Neuronal stem cell (in vitro differentiated cells): Measurements from ENCODE around the gene PEG3.
A peak's percentile ranks its signal among the peaks of the same experiment; 100 is the strongest.

ENCODE experiments used
- DNase-seq: peaks from one replicate; pipeline ENCODE4 v3.0.0-alpha.2; 2013; ENCODE audit warnings: low spot score
- H2AFZ ChIP-seq: one replicate; pipeline ENCODE4 v1.6.1; 2013; ENCODE audit warnings: mild to moderate bottlenecking, low read length, inconsistent platforms
- H2AK5ac ChIP-seq: 2 replicates; pipeline ENCODE4 v1.6.1; 2013; ENCODE audit warnings: low read depth, mild to moderate bottlenecking, inconsistent platforms, low read length, moderate library complexity, mixed read lengths
- H2BK120ac ChIP-seq: 2 replicates; pipeline ENCODE4 v1.6.1; 2013; ENCODE audit warnings: low read depth, mild to moderate bottlenecking, inconsistent platforms, low read length, moderate library complexity, mixed read lengths
- H2BK12ac ChIP-seq: one replicate; pipeline ENCODE4 v1.6.1; 2013; ENCODE audit warnings: low read length, inconsistent platforms
- H2BK15ac ChIP-seq: 2 replicates; pipeline ENCODE4 v1.6.1; 2013; ENCODE audit warnings: mild to moderate bottlenecking, low read length, inconsistent platforms, mixed read lengths
- H2BK5ac ChIP-seq: one replicate; pipeline ENCODE4 v1.6.1; 2013; ENCODE audit warnings: inconsistent platforms, mild to moderate bottlenecking, low read length, moderate library complexity
- H3K14ac ChIP-seq: one replicate; pipeline ENCODE4 v1.6.1; 2013; ENCODE audit warnings: low read length, inconsistent platforms
- H3K18ac ChIP-seq: 2 replicates; pipeline ENCODE4 v1.6.1; 2013; ENCODE audit warnings: low read length, inconsistent platforms
- H3K23ac ChIP-seq: 2 replicates; pipeline ENCODE4 v1.6.1; 2013; ENCODE audit warnings: low read depth, mild to moderate bottlenecking, mixed read lengths, low read length, inconsistent platforms; ENCODE audit not compliant: poor library complexity
- H3K27ac ChIP-seq: replicated peaks from 3 replicates; pipeline ENCODE4 v1.5.1; 2013; ENCODE audit warnings: low read length, inconsistent platforms
- H3K27me3 ChIP-seq, 3 experiments: 2 replicates each; pipeline ENCODE4 v1.6.1; 2013; ENCODE audit warnings: low read length in 3 of 3, mild to moderate bottlenecking in 2 of 3, inconsistent platforms in 1 of 3, low read depth in 1 of 3, mixed read lengths in 1 of 3, moderate library complexity in 1 of 3; ENCODE audit not compliant: control insufficient read depth in 3 of 3, insufficient read depth in 3 of 3
- H3K36me3 ChIP-seq, 2 donors: replicated peaks in 1 of 2; 2 replicates each; pipeline ENCODE4 v1.6.1; 2013; ENCODE audit warnings: low read length in 2 of 2; ENCODE audit not compliant: control insufficient read depth in 2 of 2, insufficient read depth in 2 of 2
- H3K4ac ChIP-seq: 2 replicates; pipeline ENCODE4 v1.6.1; 2013; ENCODE audit warnings: inconsistent platforms, mild to moderate bottlenecking, low read length, moderate library complexity
- H3K4me1 ChIP-seq, 2 donors: 1 replicate in 1 of 2; 2 replicates in 1 of 2; pipeline ENCODE4 v1.6.1; 2013; ENCODE audit warnings: low read length in 2 of 2, low read depth in 1 of 2; ENCODE audit not compliant: control insufficient read depth in 2 of 2, insufficient read depth in 1 of 2
- H3K4me2 ChIP-seq: one replicate; pipeline ENCODE4 v1.6.1; 2013; ENCODE audit warnings: mild to moderate bottlenecking, low read length, inconsistent platforms; ENCODE audit not compliant: insufficient read depth, poor library complexity, severe bottlenecking
- H3K4me3 ChIP-seq, 2 donors: 2 replicates each; pipeline ENCODE4 v1.5.1; 2013; ENCODE audit warnings: low read length in 2 of 2, mild to moderate bottlenecking in 2 of 2, inconsistent platforms in 1 of 2, moderate library complexity in 1 of 2
- H3K79me1 ChIP-seq: one replicate; pipeline ENCODE4 v1.6.1; 2013; ENCODE audit warnings: low read depth, mild to moderate bottlenecking, inconsistent platforms, low read length, moderate library complexity
- H3K9ac ChIP-seq: one replicate; pipeline ENCODE4 v1.6.1; 2013; ENCODE audit warnings: mild to moderate bottlenecking, low read depth, low read length, inconsistent platforms; ENCODE audit not compliant: poor library complexity
- H3K9me3 ChIP-seq, 2 donors: replicated peaks in 1 of 2; 2 replicates each; pipeline versions ENCODE3 to v1.6.1; 2013; ENCODE audit warnings: low read length in 2 of 2, mild to moderate bottlenecking in 2 of 2, inconsistent platforms in 1 of 2, low read depth in 1 of 2, mixed read lengths in 1 of 2, moderate library complexity in 1 of 2; ENCODE audit not compliant: control insufficient read depth in 2 of 2, insufficient read depth in 1 of 2
- H4K8ac ChIP-seq: one replicate; pipeline ENCODE4 v1.6.1; 2013; ENCODE audit warnings: low read depth, mild to moderate bottlenecking, inconsistent platforms, low read length, moderate library complexity
- H4K91ac ChIP-seq: one replicate; pipeline ENCODE4 v1.6.1; 2013; ENCODE audit warnings: low read length, low read depth, mild to moderate bottlenecking, inconsistent platforms; ENCODE audit not compliant: poor library complexity
- WGBS, 2 donors: extraction: QIAGEN DNeasy Blood & Tissue Kit; methylation state at CpG; one replicate each; pipeline ENCODE4 v1.1.7; 2013; ENCODE audit warnings: missing lambda C conversion rate in 2 of 2, mixed read lengths in 1 of 2; ENCODE audit not compliant: insufficient read length in 2 of 2, insufficient replicate concordance in 1 of 2; ENCODE audit errors: extremely low coverage in 2 of 2; 5-methylcytosine and 5-hydroxymethylcytosine counted together

The PEG3 gene

DNA sequence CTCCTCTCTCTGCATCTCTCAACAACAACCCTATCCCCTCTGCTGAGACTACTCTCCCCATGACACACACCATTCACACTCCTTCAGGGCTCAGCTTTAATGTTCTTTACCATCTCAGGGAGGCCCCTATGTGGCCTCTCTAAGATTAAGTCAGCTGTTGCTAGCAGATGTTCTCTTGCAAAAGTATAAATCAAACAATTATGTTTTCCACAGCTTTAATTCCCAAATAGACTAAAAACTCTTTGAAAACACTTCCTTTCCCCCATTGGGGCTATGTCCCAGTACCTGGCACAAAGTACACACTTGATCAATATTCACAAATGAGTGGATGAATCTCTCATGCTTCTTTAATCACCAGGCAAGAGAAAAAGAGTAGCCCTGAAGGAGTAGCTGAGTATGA is 5.1 kb downstream of the PEG3 start:
- H3K9me3 ChIP-seq: peaks cover 6 to 34% of the 10 kb centered on the region in 2 donors
- DNase-seq: no peak
- H3K27ac ChIP-seq: no peak overlapping the region
- H2AK5ac ChIP-seq: no peak overlapping the region
- no peak overlapping the region for H4K8ac ChIP-seq
- H3K9ac ChIP-seq: no peak overlapping the region
- H2BK5ac ChIP-seq: no peak overlapping the region
- H2BK120ac ChIP-seq: no peak overlapping the region
- no peak overlapping the region for H3K23ac ChIP-seq
- peaks cover 0 to 17% (median 2%) of the 10 kb centered on the region in 3 experiments for H3K27me3 ChIP-seq
- no peak overlapping the region for H3K18ac ChIP-seq
- peaks cover 2 to 12% of the 10 kb centered on the region in 2 donors for H3K4me1 ChIP-seq
- no peak overlapping the region for H2AFZ ChIP-seq
- no peak overlapping the region for H3K4ac ChIP-seq
- peaks cover 9% of the 10 kb centered on the region for H3K79me1 ChIP-seq
- H2BK12ac ChIP-seq: no peak overlapping the region
- H3K36me3 ChIP-seq: peaks cover 0 to 21% of the 10 kb centered on the region in 2 donors
- no peak overlapping the region for H3K4me2 ChIP-seq
- no peak overlapping the region for H4K91ac ChIP-seq
- H3K14ac ChIP-seq: no peak overlapping the region
- H3K4me3 ChIP-seq: no peak overlapping the region
- no peak overlapping the region for H2BK15ac ChIP-seq

DNA sequence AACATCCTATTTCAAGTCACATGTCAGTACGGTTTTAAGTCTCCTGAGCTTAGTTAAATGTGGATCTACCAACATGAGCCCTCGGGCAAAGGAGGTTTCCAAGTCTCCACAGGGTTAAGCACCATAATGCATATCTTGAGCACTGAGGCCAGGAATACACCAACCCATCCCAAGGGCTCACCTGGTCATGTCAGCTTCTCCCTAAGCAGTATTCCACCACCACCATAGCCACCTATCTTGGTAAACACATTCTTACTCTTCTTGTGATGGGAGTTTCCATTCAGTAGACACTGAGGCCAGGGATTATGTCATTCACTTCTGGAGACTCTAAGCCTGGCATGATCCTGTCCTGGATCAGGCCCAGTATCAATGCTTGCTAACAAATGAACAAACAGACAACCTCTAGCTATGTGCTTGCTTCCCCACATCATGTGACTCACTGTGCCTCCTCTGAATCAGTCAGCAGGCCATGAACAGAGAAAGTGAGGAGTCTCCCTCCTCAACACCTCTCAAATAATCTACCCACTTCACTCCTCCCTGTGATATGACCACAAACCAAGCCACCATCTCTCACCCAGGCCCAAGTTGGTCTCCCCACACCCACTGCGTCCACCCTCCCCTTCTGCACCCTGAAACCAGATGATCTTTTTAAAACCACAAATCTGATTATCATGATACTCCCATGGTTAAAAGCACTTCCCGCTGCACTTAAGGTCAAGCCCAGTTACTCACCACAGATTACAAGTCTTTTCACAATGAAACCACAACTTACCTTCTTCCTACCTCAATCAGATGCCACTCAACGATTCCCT is 5.8 kb downstream of the PEG3 start:
- Histone ChIP-seq H3K9me3 (peaks cover 6 to 31% of the 10 kb centered on the region in 2 donors), H3K9ac (no peak overlapping the region), H3K23ac (no peak overlapping the region), H2AFZ (no peak overlapping the region), H2BK120ac (no peak overlapping the region), H3K27me3 (peaks cover 0 to 17% (median 2%) of the 10 kb centered on the region in 3 experiments), H2BK5ac (peak overlapping the region; percentile 3), H3K4me1 (peaks cover 2 to 16% of the 10 kb centered on the region in 2 donors), H2BK12ac (no peak overlapping the region), H3K36me3 (peaks cover 0 to 21% of the 10 kb centered on the region in 2 donors), H4K91ac (no peak overlapping the region), H3K4me2 (no peak overlapping the region), H3K14ac (no peak overlapping the region), H3K18ac (no peak overlapping the region), H3K27ac (no peak overlapping the region), H3K4ac (no peak overlapping the region), H3K79me1 (peaks cover 6% of the 10 kb centered on the region), H4K8ac (no peak overlapping the region), H2AK5ac (no peak overlapping the region), H3K4me3 (no peak overlapping the region), H2BK15ac (no peak overlapping the region)
- DNase-seq: no peak
- WGBS, 2 donors: no CpG with 5 or more reads among the region's 5 CpGs

DNA sequence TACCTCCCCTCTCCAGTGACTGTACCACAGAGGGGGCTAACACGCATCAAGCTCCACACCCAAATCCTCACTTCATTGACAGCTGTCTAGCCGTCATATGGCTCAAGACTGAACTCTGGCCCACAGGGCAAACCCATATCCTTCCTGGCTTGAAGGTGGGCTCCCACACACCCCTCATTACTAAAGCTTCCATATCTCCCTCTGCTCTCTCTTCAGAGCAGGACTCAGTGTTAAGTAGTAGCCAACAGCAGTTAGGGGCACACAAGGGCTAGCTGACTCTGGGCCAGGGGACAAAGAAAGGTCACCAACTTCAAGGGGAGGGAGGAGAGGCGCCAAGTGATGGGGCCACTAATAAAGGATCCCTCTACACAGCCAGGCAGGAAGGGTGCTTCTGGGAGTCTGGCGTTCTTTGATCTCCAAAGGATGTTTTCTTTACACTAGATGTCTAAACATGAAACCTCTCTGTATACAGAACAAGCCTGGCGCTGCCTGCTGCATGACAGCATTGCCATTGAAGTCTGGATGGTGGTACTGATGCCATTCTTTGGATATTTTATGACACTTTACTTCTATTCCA is 8.1 kb downstream of the PEG3 start:
- WGBS, 2 donors: no CpG with 5 or more reads among the region's 5 CpGs
- Histone ChIP-seq H2BK5ac (no peak overlapping the region), H3K4ac (no peak overlapping the region), H3K9me3 (peaks cover 0 to 29% of the 10 kb centered on the region in 2 donors), H3K4me3 (peak overlapping the region in 1 of 2 donors; percentile 16), H3K18ac (no peak overlapping the region), H3K27me3 (peaks cover 0 to 17% (median 2%) of the 10 kb centered on the region in 3 experiments), H4K8ac (no peak overlapping the region), H2AFZ (no peak overlapping the region), H3K79me1 (peaks cover 6% of the 10 kb centered on the region), H3K4me2 (no peak overlapping the region), H3K4me1 (peaks cover 2 to 17% of the 10 kb centered on the region in 2 donors), H3K14ac (no peak overlapping the region), H2BK120ac (no peak overlapping the region), H3K9ac (no peak overlapping the region), H4K91ac (no peak overlapping the region), H2BK15ac (no peak overlapping the region), H3K23ac (no peak overlapping the region), H2BK12ac (no peak overlapping the region), H3K36me3 (peaks cover 0 to 24% of the 10 kb centered on the region in 2 donors), H2AK5ac (no peak overlapping the region), H3K27ac (no peak overlapping the region)
- no peak for DNase-seq

DNA sequence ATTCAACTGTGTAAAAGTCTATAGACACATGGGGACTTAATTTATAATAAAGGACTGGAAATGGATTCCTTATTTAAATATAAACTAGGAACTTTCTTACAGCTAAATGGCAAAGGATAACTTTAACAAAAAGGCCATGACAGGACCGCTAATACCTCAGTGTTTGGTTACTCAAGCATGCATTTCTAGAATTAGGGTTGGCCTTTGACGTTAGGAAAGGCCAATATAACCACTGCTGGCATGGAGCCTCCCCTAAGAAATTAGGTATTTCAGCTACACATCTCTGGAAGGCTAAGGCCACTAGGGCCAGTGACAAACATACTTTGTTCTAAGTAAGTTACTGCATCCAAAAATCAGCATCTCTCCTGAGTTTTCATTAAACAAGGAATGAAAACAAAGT is 9.3 kb downstream of the PEG3 start:
- H3K4me2 ChIP-seq: no peak overlapping the region
- peaks cover 0 to 29% of the 10 kb centered on the region in 2 donors for H3K9me3 ChIP-seq
- H3K9ac ChIP-seq: no peak overlapping the region
- H3K18ac ChIP-seq: no peak overlapping the region
- no CpG with 5 or more reads among the region's 2 CpGs for WGBS, 2 donors
- H3K27ac ChIP-seq: no peak overlapping the region
- H3K4ac ChIP-seq: no peak overlapping the region
- no peak overlapping the region for H2BK15ac ChIP-seq
- H4K8ac ChIP-seq: no peak overlapping the region
- H4K91ac ChIP-seq: no peak overlapping the region
- H3K23ac ChIP-seq: no peak overlapping the region
- H3K27me3 ChIP-seq: peaks cover 0 to 20% (median 2%) of the 10 kb centered on the region in 3 experiments
- H3K14ac ChIP-seq: no peak overlapping the region
- DNase-seq: no peak
- H3K4me1 ChIP-seq: peaks cover 2 to 17% of the 10 kb centered on the region in 2 donors
- H2BK12ac ChIP-seq: no peak overlapping the region
- no peak overlapping the region for H2AFZ ChIP-seq
- no peak overlapping the region for H3K4me3 ChIP-seq
- no peak overlapping the region for H2AK5ac ChIP-seq
- H2BK5ac ChIP-seq: no peak overlapping the region
- H3K79me1 ChIP-seq: peaks cover 6% of the 10 kb centered on the region
- H3K36me3 ChIP-seq: peaks cover 0 to 24% of the 10 kb centered on the region in 2 donors
- no peak overlapping the region for H2BK120ac ChIP-seq
